Gastroesophageal sphincter (tissue), 4 donors: ENCODE results near the gene RFX2. TPM values are rescaled to one million over a fixed set of nuclear protein-coding genes. Genes with fewer than 3 reads are reported as not detected.

Source experiments
- ATAC-seq: fragments of 150-250 bp; one replicate; pipeline ENCODE4 v1.9.1; 2016; ENCODE audit warnings: mild to moderate bottlenecking, moderate library complexity
- H3K27ac ChIP-seq, 4 donors: fragments of 200-600 bp; sonication (generic) in 3 of 4; 1 replicate in 3 of 4; 2 replicates in 1 of 4; pipeline ENCODE4 v1.5.1; 2016 to 2019
- H3K27me3 ChIP-seq: fragments of 200-600 bp; sonication (generic); one replicate; pipeline ENCODE4 v1.5.1; 2019
- H3K36me3 ChIP-seq, 2 donors: fragments of 200-600 bp; sonication (generic); one replicate each; pipeline ENCODE4 v1.5.1; 2019; ENCODE audit warnings: control low read depth in 1 of 2
- H3K4me1 ChIP-seq, 3 donors: fragments of 200-600 bp; sonication (generic); 1 replicate in 2 of 3; 2 replicates in 1 of 3; pipeline ENCODE4 v1.5.1; 2016 to 2019; ENCODE audit warnings: control low read depth in 2 of 3
- H3K4me3 ChIP-seq, 2 donors: fragments of 200-600 bp; sonication (generic); one replicate each; pipeline ENCODE4 v1.5.1; 2019; ENCODE audit warnings: mild to moderate bottlenecking in 1 of 2, moderate library complexity in 1 of 2
- H3K9me3 ChIP-seq, 3 donors: fragments of 200-600 bp; sonication (generic); one replicate each; pipeline ENCODE4 v1.5.1; 2017 to 2019; ENCODE audit warnings: control low read depth in 2 of 3
- CTCF ChIP-seq, 4 experiments: fragments of 200-600 bp in 2 of 4; fragments of 450-650 bp in 2 of 4; sonication (generic) in 1 of 4; IDR thresholded peaks; one replicate each; pipeline ENCODE4 v1.5.1; 2017 to 2019; ENCODE audit warnings: antibody characterized with exemption in 4 of 4, mild to moderate bottlenecking in 2 of 4, moderate library complexity in 2 of 4
- EP300 ChIP-seq: sonication (generic); formaldehyde crosslinking; IDR thresholded peaks from one replicate; pipeline ENCODE4 v1.6.1; 2017; ENCODE audit warnings: antibody characterized with exemption, mild to moderate bottlenecking
- POLR2A ChIP-seq, 2 donors: fragments of 450-650 bp; IDR thresholded peaks; one replicate each; pipeline ENCODE4 v1.6.1; 2017; ENCODE audit warnings: antibody characterized with exemption in 2 of 2, mild to moderate bottlenecking in 2 of 2, moderate library complexity in 1 of 2
- POLR2AphosphoS5 ChIP-seq: sonication (generic); formaldehyde crosslinking; IDR thresholded peaks from one replicate; pipeline ENCODE4 v1.6.1; 2017; ENCODE audit warnings: antibody characterized with exemption
- WGBS, 2 donors: methylation state at CpG; one replicate each; pipeline ENCODE4 v1.1.5; 2018; ENCODE audit warnings: low coverage in 1 of 2; 5-methylcytosine and 5-hydroxymethylcytosine counted together
- total RNA-seq, 4 donors: library from RNA; depleted of rRNA; stranded (reverse); fragments of >200 nt; gene quantifications; one replicate each; pipeline ENCODE4 v1.1.0, GENCODE V29; 2016

Gene RFX2
- total RNA-seq, 4 donors from 2014 or later, result 18.7 to 49.1 (median 37.6) TPM

GRCh38 chr19:5991244-5991838 lies 119.0 kb downstream of the RFX2 start:
- Histone ChIP-seq H3K4me3 (no peak overlapping the region), H3K9me3 (no peaks in the 10 kb centered on the region), H3K4me1 (peaks cover 0 to 50% (median 12%) of the 10 kb centered on the region in 3 donors), H3K27ac (peak overlapping the region in 1 of 4 donors; percentile 3), H3K27me3 (no peaks in the 10 kb centered on the region), H3K36me3 (peaks cover 0 to 25% of the 10 kb centered on the region in 2 donors)
- whole genome bisulfite sequencing, 2 donors, result 87 to 100% methylated on average over 3 of the region's 8 CpGs
- no peak for ATAC-seq
- TF ChIP-seq POLR2A (IDR thresholded peaks at IDR 0.05) (no peak), EP300 (no peak), POLR2AphosphoS5 (no peak), CTCF (IDR thresholded peaks at IDR 0.05) (no peak)

GRCh38 chr19:5990289-5990797 lies 120.0 kb downstream of the RFX2 start:
- Histone ChIP-seq H3K36me3 (peaks cover 0 to 15% of the 10 kb centered on the region in 2 donors), H3K27ac (peak overlapping the region in 1 of 4 donors; percentile 11), H3K27me3 (no peaks in the 10 kb centered on the region), H3K4me3 (peak overlapping the region in 1 of 2 donors; percentile 10), H3K9me3 (no peaks in the 10 kb centered on the region), H3K4me1 (peaks cover 0 to 50% (median 12%) of the 10 kb centered on the region in 3 donors)
- TF ChIP-seq CTCF (IDR thresholded peaks at IDR 0.05) (no peak), POLR2AphosphoS5 (no peak), EP300 (no peak), POLR2A (IDR thresholded peaks at IDR 0.05) (no peak)
- 47% methylated on average over 5 of the region's 17 CpGs; no CpG with 5 or more reads in 1 of the 2 donors for WGBS, 2 donors
- ATAC-seq, result peak; percentile 38

GRCh38 chr19:5989388-5990074 lies 120.8 kb downstream of the RFX2 start:
- Histone ChIP-seq H3K27me3 (no peaks in the 10 kb centered on the region), H3K27ac (no peak overlapping the region), H3K4me1 (peaks cover 0 to 46% (median 12%) of the 10 kb centered on the region in 3 donors), H3K9me3 (no peaks in the 10 kb centered on the region), H3K4me3 (no peak overlapping the region), H3K36me3 (peaks cover 0 to 9% of the 10 kb centered on the region in 2 donors)
- 57% methylated on average over 6 to 8 of the region's 8 CpGs for WGBS, 2 donors
- no peak for TF ChIP-seq POLR2AphosphoS5
- no peak for TF ChIP-seq POLR2A (IDR thresholded peaks at IDR 0.05)
- TF ChIP-seq CTCF (IDR thresholded peaks at IDR 0.05), result no peak
- no peak for TF ChIP-seq EP300
- no peak for ATAC-seq

- no peak for TF ChIP-seq POLR2AphosphoS5
- TF ChIP-seq CTCF (IDR thresholded peaks at IDR 0.05), result no peak
- TF ChIP-seq POLR2A (IDR thresholded peaks at IDR 0.05), result no peak
- TF ChIP-seq EP300, result no peak
- no peak overlapping the region for H3K27ac ChIP-seq
- no peaks in the 10 kb centered on the region for H3K27me3 ChIP-seq
- 66 to 81% methylated on average over 3 to 6 of the region's 8 CpGs for WGBS, 2 donors
- no peaks in the 10 kb centered on the region for H3K9me3 ChIP-seq
- ATAC-seq, result no peak
- no peak overlapping the region for H3K4me3 ChIP-seq
- peaks cover 0 to 38% (median 9%) of the 10 kb centered on the region in 3 donors for H3K4me1 ChIP-seq
- peaks cover 0 to 9% of the 10 kb centered on the region in 2 donors for H3K36me3 ChIP-seq
These were observed 121.5 kb downstream of the RFX2 start for GRCh38 chr19:5988517-5989387.
